Smooth muscle cell (in vitro differentiated cells): Measurements from ENCODE around the gene MTRF1. TPM values are rescaled to one million over a fixed set of nuclear protein-coding genes. Genes with fewer than 3 reads are reported as not detected.
A peak's percentile ranks its signal among the peaks of the same experiment; 100 is the strongest.

Source experiments
- DNase-seq: peaks from one replicate; lab custom pipeline; 2025; ENCODE audit not compliant: unreplicated experiment; lab: John Stamatoyannopoulos, UW
- H2AFZ ChIP-seq: fragments of 200-600 bp; sonication (generic); 2 replicates; pipeline ENCODE4 v1.6.0; 2016; ENCODE audit warnings: antibody characterized with exemption, low read depth, mild to moderate bottlenecking
- H3F3A ChIP-seq: fragments of 200-600 bp; sonication (generic); 2 replicates; pipeline ENCODE4 v1.6.0; 2017; ENCODE audit warnings: antibody characterized with exemption, low read depth
- H3K27ac ChIP-seq: fragments of 200-600 bp; sonication (generic); 2 replicates; pipeline ENCODE4 v1.5.1; 2016; ENCODE audit warnings: low read depth, mild to moderate bottlenecking
- H3K27me3 ChIP-seq: fragments of 200-600 bp; sonication (generic); 2 replicates; pipeline ENCODE4 v1.6.1; 2016; ENCODE audit warnings: low read depth, mild to moderate bottlenecking
- H3K36me3 ChIP-seq: fragments of 200-600 bp; sonication (generic); 2 replicates; pipeline ENCODE4 v1.5.1; 2016; ENCODE audit warnings: low read depth
- H3K4me1 ChIP-seq: fragments of 200-600 bp; sonication (generic); 2 replicates; pipeline ENCODE4 v1.5.1; 2016; ENCODE audit warnings: low read depth
- H3K4me2 ChIP-seq: fragments of 200-600 bp; sonication (generic); 2 replicates; pipeline ENCODE4 v1.6.0; 2016; ENCODE audit warnings: mild to moderate bottlenecking
- H3K4me3 ChIP-seq: fragments of 200-600 bp; sonication (generic); 2 replicates; pipeline ENCODE4 v1.5.1; 2016; ENCODE audit warnings: mild to moderate bottlenecking
- H3K79me2 ChIP-seq: fragments of 200-600 bp; sonication (generic); 2 replicates; pipeline ENCODE4 v1.6.0; 2016; ENCODE audit warnings: low read depth, mild to moderate bottlenecking
- H3K9ac ChIP-seq: fragments of 200-600 bp; sonication (generic); 2 replicates; pipeline ENCODE4 v1.6.0; 2016; ENCODE audit warnings: low read depth
- H3K9me3 ChIP-seq: fragments of 200-600 bp; sonication (generic); replicated peaks from 2 replicates; pipeline ENCODE4 v1.5.1; 2016; ENCODE audit warnings: low read depth
- H4K20me1 ChIP-seq: fragments of 200-600 bp; sonication (generic); 2 replicates; pipeline ENCODE4 v1.6.0; 2016; ENCODE audit warnings: low read depth
- WGBS: methylation state at CpG from one replicate; pipeline ENCODE4 v1.1.7; 2016; ENCODE audit warnings: low lambda C conversion rate; 5-methylcytosine and 5-hydroxymethylcytosine counted together
- polyA plus RNA-seq: library from polyadenylated mRNA; unstranded; fragments of >200 nt; fragmentation: Nextera tagmentation; extraction: Ambion mirVana; gene quantifications from 2 replicates; pipeline ENCODE4 v1.2.1, GENCODE V29; 2016
- total RNA-seq: library from RNA; depleted of rRNA; stranded (reverse); fragments of >200 nt; gene quantifications from 2 replicates; pipeline ENCODE4 v1.2.3, GENCODE V29; 2014
- TF ChIP-seq, protein P1 (sequence below): fragments of 200-600 bp; sonication (generic); IDR thresholded peaks from 2 replicates; pipeline ENCODE4 v1.5.1; 2017; ENCODE audit warnings: borderline replicate concordance, mild to moderate bottlenecking, antibody characterized with exemption; ENCODE audit not compliant: insufficient read depth, poor library complexity, severe bottlenecking

Gene MTRF1
- total and polyA plus RNA-seq, 2 experiments from 2014 or later: 4.7 to 6.5 TPM

- Histone ChIP-seq H3K9me3 (no peaks in the 10 kb centered on the region), H3K4me3 (peak overlapping the region; percentile 92), H2AFZ (peak overlapping the region; percentile 96), H4K20me1 (peaks cover 39% of the 10 kb centered on the region), H3K36me3 (no peaks in the 10 kb centered on the region), H3K4me2 (peak overlapping the region; percentile 94), H3K27ac (peak overlapping the region; percentile 72), H3K79me2 (peaks cover 50% of the 10 kb centered on the region), H3K27me3 (no peaks in the 10 kb centered on the region), H3K4me1 (peaks cover 26% of the 10 kb centered on the region), H3K9ac (peak overlapping the region; percentile 71), H3F3A (no peaks in the 10 kb centered on the region)
- DNase-seq: no peak
- TF ChIP-seq, protein P1, sequence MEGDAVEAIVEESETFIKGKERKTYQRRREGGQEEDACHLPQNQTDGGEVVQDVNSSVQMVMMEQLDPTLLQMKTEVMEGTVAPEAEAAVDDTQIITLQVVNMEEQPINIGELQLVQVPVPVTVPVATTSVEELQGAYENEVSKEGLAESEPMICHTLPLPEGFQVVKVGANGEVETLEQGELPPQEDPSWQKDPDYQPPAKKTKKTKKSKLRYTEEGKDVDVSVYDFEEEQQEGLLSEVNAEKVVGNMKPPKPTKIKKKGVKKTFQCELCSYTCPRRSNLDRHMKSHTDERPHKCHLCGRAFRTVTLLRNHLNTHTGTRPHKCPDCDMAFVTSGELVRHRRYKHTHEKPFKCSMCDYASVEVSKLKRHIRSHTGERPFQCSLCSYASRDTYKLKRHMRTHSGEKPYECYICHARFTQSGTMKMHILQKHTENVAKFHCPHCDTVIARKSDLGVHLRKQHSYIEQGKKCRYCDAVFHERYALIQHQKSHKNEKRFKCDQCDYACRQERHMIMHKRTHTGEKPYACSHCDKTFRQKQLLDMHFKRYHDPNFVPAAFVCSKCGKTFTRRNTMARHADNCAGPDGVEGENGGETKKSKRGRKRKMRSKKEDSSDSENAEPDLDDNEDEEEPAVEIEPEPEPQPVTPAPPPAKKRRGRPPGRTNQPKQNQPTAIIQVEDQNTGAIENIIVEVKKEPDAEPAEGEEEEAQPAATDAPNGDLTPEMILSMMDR: no peak
- under 1% methylated on average over 68 of the region's 73 CpGs for WGBS
Observed at GRCh38 chr13:41311406-41312175, 48.2 kb upstream of the MTRF1 start.

GRCh38 chr13:41310963-41311405 lies 47.6 kb upstream of the MTRF1 start, which contains the start of gene NAA16:
Gene NAA16, plus strand, starts transcription at chr13:41311267. Its CDS starts 262 bp downstream, at chr13:41311529.
- H3K27me3 ChIP-seq: no peaks in the 10 kb centered on the region
- peak within 1 kb of the TSS; percentile 94 for H3K4me2 ChIP-seq
- TF ChIP-seq, protein P1: no peak
- peaks cover 37% of the 10 kb centered on the region for H4K20me1 ChIP-seq
- peak; percentile 83 for DNase-seq
- peaks cover 26% of the 10 kb centered on the region for H3K4me1 ChIP-seq
- H3K9ac ChIP-seq: peak within 1 kb of the TSS; percentile 71
- peak within 1 kb of the TSS; percentile 96 for H2AFZ ChIP-seq
- WGBS: 2% methylated on average over 24 of the region's 32 CpGs
- H3K79me2 ChIP-seq: peaks cover 44% of the 10 kb centered on the region
- peak within 1 kb of the TSS; percentile 92 for H3K4me3 ChIP-seq
- no peaks in the 10 kb centered on the region for H3F3A ChIP-seq
- H3K36me3 ChIP-seq: no peaks in the 10 kb centered on the region
- H3K27ac ChIP-seq: peak within 1 kb of the TSS; percentile 72
- no peaks in the 10 kb centered on the region for H3K9me3 ChIP-seq

GRCh38 chr13:41307884-41308640 lies 44.7 kb upstream of the MTRF1 start:
- Histone ChIP-seq H3K9me3 (no peaks in the 10 kb centered on the region), H3K79me2 (peaks cover 15% of the 10 kb centered on the region), H3K4me1 (peaks cover 7% of the 10 kb centered on the region), H4K20me1 (peaks cover 8% of the 10 kb centered on the region), H3K27me3 (no peaks in the 10 kb centered on the region), H3K36me3 (no peaks in the 10 kb centered on the region), H3F3A (no peaks in the 10 kb centered on the region), H3K27ac (no peak overlapping the region), H3K4me3 (no peak overlapping the region), H3K4me2 (no peak overlapping the region), H3K9ac (no peak overlapping the region), H2AFZ (no peak overlapping the region)
- no peak for DNase-seq
- WGBS: 87% methylated on average over 11 of the region's 11 CpGs
- TF ChIP-seq, protein P1: no peak
